ENCODE data around the gene SLC35B2.

- TF ChIP-seq, protein P1, sequence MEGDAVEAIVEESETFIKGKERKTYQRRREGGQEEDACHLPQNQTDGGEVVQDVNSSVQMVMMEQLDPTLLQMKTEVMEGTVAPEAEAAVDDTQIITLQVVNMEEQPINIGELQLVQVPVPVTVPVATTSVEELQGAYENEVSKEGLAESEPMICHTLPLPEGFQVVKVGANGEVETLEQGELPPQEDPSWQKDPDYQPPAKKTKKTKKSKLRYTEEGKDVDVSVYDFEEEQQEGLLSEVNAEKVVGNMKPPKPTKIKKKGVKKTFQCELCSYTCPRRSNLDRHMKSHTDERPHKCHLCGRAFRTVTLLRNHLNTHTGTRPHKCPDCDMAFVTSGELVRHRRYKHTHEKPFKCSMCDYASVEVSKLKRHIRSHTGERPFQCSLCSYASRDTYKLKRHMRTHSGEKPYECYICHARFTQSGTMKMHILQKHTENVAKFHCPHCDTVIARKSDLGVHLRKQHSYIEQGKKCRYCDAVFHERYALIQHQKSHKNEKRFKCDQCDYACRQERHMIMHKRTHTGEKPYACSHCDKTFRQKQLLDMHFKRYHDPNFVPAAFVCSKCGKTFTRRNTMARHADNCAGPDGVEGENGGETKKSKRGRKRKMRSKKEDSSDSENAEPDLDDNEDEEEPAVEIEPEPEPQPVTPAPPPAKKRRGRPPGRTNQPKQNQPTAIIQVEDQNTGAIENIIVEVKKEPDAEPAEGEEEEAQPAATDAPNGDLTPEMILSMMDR (conservative IDR thresholded peaks at IDR 0.05): no peak
- no peak for TF ChIP-seq ZFX (IDR thresholded peaks at IDR 0.05)
These were observed 21.0 kb upstream of the SLC35B2 start for GRCh38 chr6:44278315-44278714.
